ENCODE measurements around the gene EHBP1. TPM values are rescaled to one million over a fixed set of nuclear protein-coding genes. Genes with fewer than 3 reads are reported as not detected.
A peak's percentile ranks its signal among the peaks of the same experiment; 100 is the strongest.

Gene EHBP1
- polyA plus RNA-seq, 1 of the 3 experiments (the other 2 are of a cell fraction), result 62.7 TPM

GRCh38 chr2:62706721-62707521 lies 1.4 kb downstream of the EHBP1 start:
- Histone ChIP-seq H3K79me2 (ENCODE audit: insufficient read depth) (peaks cover 62% of the 10 kb centered on the region), H3K27me3 (ENCODE audit: insufficient read depth) (no peaks in the 10 kb centered on the region), H3K4me3 (ENCODE audit: low read depth in 2 of 2, low read length in 1 of 2) (peak overlapping the region; percentile 72 to 89), H3K9me2 (no peaks in the 10 kb centered on the region), H3K9ac (peak overlapping the region; percentile 79), H4K20me1 (ENCODE audit: insufficient read depth) (no peaks in the 10 kb centered on the region; the same call in 1 of the 2 replicates), H3F3A (replicated peaks; ENCODE audit: insufficient read depth) (peaks cover 6% of the 10 kb centered on the region), H3K9me3 (no peaks in the 10 kb centered on the region), H3K4me2 (peak overlapping the region; percentile 86), H3K36me3 (replicated peaks in 1 of 2; ENCODE audit: control insufficient read depth in 1 of 2, insufficient read depth in 2 of 2, low read length in 1 of 2) (peaks cover 40 to 41% of the 10 kb centered on the region in 2 experiments), H3K27ac (ENCODE audit: low read depth in 2 of 2, low read length in 1 of 2) (peak overlapping the region; percentile 66 to 87; a peak in 3 of 4 replicates), H3K4me1 (ENCODE audit: control insufficient read depth in 1 of 2, insufficient read depth in 2 of 2, low read depth in 1 of 2, low read length in 1 of 2) (peaks cover 0 to 25% of the 10 kb centered on the region in 2 experiments; a peak in 2 of 4 replicates), H2AFZ (ENCODE audit: low read depth) (peak overlapping the region; percentile 67; the same call in 1 of the 2 replicates)
- no peak for TF ChIP-seq CHD2 (IDR thresholded peaks at IDR 0.05; ENCODE audit: low read length, partially characterized antibody)
- TF ChIP-seq MEF2A (IDR thresholded peaks at IDR 0.05; ENCODE audit: borderline replicate concordance, low read depth), result no peak
- TF ChIP-seq, protein P1, sequence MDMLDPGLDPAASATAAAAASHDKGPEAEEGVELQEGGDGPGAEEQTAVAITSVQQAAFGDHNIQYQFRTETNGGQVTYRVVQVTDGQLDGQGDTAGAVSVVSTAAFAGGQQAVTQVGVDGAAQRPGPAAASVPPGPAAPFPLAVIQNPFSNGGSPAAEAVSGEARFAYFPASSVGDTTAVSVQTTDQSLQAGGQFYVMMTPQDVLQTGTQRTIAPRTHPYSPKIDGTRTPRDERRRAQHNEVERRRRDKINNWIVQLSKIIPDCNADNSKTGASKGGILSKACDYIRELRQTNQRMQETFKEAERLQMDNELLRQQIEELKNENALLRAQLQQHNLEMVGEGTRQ (IDR thresholded peaks at IDR 0.05; ENCODE audit: borderline replicate concordance, low read depth, low read length), result no peak
- 0 out of 2 replicates have a peak, but pooled peaks have one; percentile 13 for TF ChIP-seq RCOR1 (IDR thresholded peaks at IDR 0.05; ENCODE audit: low read length)
- no peak for TF ChIP-seq TEAD4 (IDR thresholded peaks at IDR 0.05; ENCODE audit: borderline replicate concordance, insufficient read depth)
- CTCF ChIA-PET, result interaction anchor here (1.0 to 1.1 kb wide), 2 partner anchors 68 to 249 kb away, joined by 3 to 5 read pairs; no protein-coding TSS in a partner anchor
- no peak for DNase-seq
- WGBS (ENCODE audit: low lambda C conversion rate), result 28% methylated on average over 7 of the region's 7 CpGs
- POLR2A ChIA-PET, result no interaction called here

- peaks cover 43 to 49% of the 10 kb centered on the region in 2 experiments for H3K36me3 ChIP-seq (replicated peaks in 1 of 2; ENCODE audit: control insufficient read depth in 1 of 2, insufficient read depth in 2 of 2, low read length in 1 of 2)
- DNase-seq, result no peak
- H3K9me3 ChIP-seq, result no peaks in the 10 kb centered on the region
- no peaks in the 10 kb centered on the region for H3K27me3 ChIP-seq (ENCODE audit: insufficient read depth)
- no peak overlapping the region for H3K9ac ChIP-seq
- TF ChIP-seq, protein P2, sequence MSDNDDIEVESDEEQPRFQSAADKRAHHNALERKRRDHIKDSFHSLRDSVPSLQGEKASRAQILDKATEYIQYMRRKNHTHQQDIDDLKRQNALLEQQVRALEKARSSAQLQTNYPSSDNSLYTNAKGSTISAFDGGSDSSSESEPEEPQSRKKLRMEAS (IDR thresholded peaks at IDR 0.05; ENCODE audit: low read depth), result no peak
- TF ChIP-seq SMC3 (IDR thresholded peaks at IDR 0.05; ENCODE audit: low read depth, low read length) (no peak), FOXM1 (IDR thresholded peaks at IDR 0.05; ENCODE audit: low read depth) (no peak), TAF1 (IDR thresholded peaks at IDR 0.05; ENCODE audit: borderline replicate concordance, low read depth, low read length) (no peak)
- no peak overlapping the region for H2AFZ ChIP-seq (ENCODE audit: low read depth)
- H3K4me1 ChIP-seq (ENCODE audit: control insufficient read depth in 1 of 2, insufficient read depth in 2 of 2, low read depth in 1 of 2, low read length in 1 of 2), result peaks cover 0 to 25% of the 10 kb centered on the region in 2 experiments; a peak in 2 of 4 replicates
- no peak overlapping the region for H3K27ac ChIP-seq (ENCODE audit: low read depth in 2 of 2, low read length in 1 of 2)
- peak overlapping the region; percentile 72 to 89 for H3K4me3 ChIP-seq (ENCODE audit: low read depth in 2 of 2, low read length in 1 of 2)
- 100% methylated on average over 1 of the region's 1 CpG for WGBS (ENCODE audit: low lambda C conversion rate)
- peaks cover 6% of the 10 kb centered on the region for H3F3A ChIP-seq (replicated peaks; ENCODE audit: insufficient read depth)
- H4K20me1 ChIP-seq (ENCODE audit: insufficient read depth), result peaks cover 4% of the 10 kb centered on the region; the same call in 1 of the 2 replicates
- ChIA-PET CTCF (interaction anchor here (1.5 kb wide), 1 partner anchor 252 kb away, joined by 8 read pairs; no protein-coding TSS in a partner anchor), POLR2A (no interaction called here)
- H3K9me2 ChIP-seq, result no peaks in the 10 kb centered on the region
- H3K4me2 ChIP-seq, result peak overlapping the region; percentile 86
- peaks cover 80% of the 10 kb centered on the region for H3K79me2 ChIP-seq (ENCODE audit: insufficient read depth)
Observed at GRCh38 chr2:62708751-62709150, 3.2 kb downstream of the EHBP1 start.
